ENCODE results near the gene HECTD2.
"Not testable (repeated sequence)": the region's sequence is repeated elsewhere in the genome, so short reads cannot be mapped to it uniquely, and the experiment has no call there.

Gene HECTD2

DNA sequence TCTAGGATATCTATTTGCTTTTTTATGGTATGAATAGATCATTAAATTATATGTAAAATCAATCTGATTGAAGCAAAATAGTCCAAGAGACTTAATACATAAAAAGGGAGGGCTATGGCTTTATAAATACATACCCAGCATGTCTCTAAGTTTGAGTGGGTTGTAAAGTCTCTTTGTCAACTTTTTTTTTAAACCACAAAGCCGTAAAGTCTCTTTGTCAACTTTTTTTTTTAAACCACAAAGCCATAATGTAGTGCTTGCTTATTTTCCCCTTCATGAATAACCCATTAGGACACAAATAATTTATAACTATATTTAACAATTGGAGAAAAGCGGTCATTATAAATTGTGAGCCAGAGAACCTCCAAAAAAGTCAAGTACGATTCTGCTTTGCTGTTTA lies 5.7 kb downstream of the HECTD2 start:
- peak; percentile 26 for DNase-seq

DNA sequence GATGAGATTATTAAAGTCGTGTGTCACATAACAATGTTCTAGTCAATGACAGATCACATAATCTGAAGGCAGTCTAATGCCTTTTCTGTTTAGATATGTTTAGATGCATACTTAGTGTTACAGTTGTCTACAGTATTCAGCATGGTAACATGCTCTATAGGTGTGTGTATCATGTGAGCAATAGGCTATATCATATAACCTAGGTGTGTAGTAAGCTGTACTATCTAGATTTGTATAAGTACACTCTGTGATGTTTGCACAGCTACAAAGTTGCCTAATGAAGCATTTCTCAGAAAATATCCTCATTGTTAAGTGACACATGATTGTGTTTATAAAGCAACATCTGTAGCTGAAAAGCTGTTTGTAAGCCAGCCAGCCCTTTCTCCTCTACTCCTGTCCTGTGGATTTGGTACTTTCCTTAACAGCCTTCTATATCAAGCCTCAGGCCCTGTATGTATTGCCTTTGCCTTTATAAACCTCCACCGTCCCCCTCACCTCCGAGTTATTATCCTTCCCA lies 6.3 kb downstream of the HECTD2 start:
- no peak for DNase-seq

DNA sequence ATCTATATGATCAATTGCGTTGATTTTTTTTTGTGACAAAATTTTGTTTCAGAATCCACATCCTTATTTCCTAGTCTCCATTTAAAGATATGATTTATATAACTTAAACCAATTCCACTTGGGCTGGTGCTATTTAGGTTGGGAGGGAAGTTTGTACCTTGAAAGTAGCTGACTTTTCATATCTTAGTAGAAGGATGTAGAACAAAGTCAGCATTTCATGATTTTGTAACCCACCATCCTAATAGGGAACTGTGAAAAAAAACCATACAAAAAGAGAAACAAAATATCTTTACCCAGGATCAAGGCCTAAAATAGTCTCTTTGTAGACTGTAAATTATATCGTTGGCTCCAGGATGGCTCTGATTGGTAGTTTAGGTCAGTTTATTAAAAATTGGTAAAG lies 8.3 kb downstream of the HECTD2 start:
- DNase-seq, result no peak

DNA sequence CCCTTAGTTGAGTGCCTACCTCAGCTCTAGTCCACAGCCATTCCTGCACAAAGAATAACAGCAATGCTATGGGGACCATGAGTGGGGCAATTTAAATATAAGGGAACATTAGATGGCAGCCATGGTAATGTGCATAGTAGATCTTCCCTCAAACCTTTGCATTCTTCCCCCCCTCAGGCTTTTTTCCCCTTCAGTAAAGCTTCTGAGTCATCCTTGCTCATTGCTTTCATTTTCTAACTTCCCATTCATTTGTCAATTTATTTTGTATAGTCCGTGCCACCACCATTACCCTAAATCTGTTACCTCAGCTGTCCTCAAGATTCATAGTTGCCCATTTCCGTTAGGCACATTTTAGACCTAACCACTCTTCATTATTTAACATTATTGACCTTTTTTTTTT lies 10.7 kb downstream of the HECTD2 start:
- DNase-seq, result peak; percentile 62

DNA sequence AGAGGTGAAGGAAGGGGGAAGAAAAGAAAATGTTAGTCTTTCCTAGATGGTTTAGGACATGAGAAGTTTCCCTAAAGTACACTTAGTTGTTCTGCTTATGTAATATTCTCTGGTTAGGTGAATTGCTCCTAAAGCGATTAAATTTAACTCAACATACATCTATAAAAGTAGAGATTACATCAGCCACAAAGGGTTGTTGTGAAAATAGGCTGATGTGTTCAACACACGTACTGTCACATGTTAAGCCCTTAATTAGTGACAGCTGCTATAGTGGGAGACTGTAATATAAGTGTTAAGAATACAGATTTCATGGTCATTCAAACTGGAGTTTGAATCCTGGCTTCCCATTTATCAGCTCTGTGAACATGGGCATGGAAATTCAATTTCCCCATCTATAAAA lies 12.8 kb downstream of the HECTD2 start:
- peak; percentile 39 for DNase-seq

DNA sequence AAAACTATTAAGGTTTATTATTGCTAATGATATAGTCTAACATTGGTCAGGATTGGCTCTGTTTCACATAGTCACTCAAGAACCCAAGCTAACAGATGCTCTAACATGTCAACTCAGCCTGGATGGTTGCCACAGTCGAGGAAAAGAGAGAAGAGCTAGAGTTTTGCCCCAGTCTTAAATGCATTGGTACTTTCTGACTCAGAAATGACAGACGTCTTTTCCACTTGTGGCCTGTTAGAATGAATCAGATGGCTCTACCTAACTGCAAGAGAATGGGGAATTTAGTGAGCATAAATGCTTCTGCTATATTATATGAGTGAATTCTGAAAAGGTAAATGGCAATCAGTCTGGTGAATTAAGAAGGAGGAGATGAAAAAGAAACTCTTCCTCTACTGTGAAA lies 13.9 kb downstream of the HECTD2 start:
- DNase-seq, result peak; percentile 62

DNA sequence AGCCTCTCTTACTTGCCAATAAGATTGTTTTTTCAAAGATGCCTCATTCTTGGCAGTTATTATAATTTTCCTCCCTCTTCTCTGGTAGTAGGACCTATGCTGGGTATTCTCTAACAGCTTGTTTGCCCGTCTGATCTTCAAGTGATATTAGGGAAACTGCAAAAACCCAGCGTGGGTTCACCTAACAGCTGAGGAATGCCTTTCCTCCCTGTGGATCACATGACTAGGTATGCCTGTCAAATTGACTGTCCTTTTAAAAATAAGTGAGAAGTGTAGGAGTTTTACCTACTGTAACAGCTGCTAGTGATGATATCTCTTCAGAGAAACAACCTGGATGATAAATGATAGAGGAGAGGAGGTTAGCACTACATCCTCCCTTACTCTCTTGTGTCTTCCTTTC lies 22.0 kb downstream of the HECTD2 start:
- DNase-seq, result no peak

DNA sequence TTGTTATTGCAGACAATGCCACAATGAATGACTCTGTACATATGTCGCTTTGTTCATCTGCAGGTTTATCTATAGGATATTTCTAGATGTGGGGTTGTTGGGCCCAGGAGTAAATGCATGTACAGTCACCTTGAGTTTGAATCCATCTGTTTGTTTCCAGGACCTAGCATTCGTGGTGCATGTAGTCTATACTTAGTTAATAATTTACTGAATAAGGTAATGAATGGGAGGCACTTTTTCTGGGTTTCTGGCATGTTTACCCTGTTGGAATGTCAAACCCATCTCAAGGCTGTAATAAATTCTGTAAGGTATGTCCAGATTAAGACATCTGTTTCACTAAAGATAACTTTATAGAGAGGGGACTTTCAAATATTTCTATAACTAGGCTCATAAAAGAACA lies 23.5 kb downstream of the HECTD2 start:
- no peak for DNase-seq

DNA sequence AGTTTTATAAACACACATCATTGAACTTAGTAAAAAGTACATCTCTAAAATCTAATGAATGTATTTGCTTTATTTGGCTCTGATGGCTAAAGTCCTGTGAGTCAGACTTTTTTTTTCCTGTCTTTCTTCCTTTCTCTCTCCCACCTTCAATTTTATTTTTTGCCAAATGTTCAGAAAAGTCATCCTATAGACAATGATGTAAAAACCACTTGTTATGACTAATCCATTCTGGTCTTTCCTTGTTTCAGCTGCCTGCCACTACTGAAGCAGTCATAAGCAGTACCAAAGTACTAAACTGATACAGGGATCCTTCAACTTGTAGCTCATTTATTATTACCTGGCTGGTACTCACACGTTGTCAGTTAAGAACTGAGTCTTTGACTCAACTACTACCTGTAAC lies 23.9 kb downstream of the HECTD2 start:
- peak; percentile 73 for DNase-seq

DNA sequence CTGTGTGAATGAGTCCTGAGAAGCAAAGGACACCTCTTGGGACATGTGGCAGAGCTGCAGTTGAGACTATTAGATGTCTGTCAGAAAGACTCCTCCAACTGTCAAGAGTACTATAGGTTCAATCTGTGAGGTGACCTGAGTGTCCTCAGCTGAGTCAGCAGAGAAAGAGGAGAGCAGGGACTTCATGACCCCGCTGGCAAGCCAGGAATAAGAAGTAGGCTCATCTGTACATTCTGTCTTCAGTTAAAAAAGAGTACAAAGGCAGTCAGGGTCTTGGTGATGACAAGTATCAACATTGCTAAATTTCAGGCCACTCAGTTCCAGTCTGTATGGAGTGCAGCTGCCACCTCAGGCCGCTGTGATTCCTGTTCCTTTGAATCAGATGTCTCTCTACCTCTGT lies 25.1 kb downstream of the HECTD2 start:
- no peak for DNase-seq

DNA sequence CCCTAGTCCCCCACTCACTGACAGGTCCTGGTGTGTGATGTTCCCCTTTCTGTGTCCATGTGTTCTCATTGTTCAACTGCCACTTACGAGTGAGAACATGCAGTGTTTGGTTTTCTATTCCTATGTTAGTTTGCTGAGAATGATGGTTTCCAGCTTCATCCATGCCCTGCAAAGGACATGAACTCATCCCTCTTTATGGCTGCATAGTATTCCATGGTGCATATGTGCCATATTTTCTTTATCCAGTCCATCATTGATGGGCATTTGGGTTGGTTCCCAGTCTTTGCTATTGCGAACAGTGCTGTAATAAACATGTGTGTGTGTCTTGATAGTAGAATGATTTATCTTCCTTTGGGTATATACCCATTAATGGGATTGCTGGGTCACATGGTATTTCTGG lies 28.1 kb downstream of the HECTD2 start:
- DNase-seq, result not testable (repeated sequence)

DNA sequence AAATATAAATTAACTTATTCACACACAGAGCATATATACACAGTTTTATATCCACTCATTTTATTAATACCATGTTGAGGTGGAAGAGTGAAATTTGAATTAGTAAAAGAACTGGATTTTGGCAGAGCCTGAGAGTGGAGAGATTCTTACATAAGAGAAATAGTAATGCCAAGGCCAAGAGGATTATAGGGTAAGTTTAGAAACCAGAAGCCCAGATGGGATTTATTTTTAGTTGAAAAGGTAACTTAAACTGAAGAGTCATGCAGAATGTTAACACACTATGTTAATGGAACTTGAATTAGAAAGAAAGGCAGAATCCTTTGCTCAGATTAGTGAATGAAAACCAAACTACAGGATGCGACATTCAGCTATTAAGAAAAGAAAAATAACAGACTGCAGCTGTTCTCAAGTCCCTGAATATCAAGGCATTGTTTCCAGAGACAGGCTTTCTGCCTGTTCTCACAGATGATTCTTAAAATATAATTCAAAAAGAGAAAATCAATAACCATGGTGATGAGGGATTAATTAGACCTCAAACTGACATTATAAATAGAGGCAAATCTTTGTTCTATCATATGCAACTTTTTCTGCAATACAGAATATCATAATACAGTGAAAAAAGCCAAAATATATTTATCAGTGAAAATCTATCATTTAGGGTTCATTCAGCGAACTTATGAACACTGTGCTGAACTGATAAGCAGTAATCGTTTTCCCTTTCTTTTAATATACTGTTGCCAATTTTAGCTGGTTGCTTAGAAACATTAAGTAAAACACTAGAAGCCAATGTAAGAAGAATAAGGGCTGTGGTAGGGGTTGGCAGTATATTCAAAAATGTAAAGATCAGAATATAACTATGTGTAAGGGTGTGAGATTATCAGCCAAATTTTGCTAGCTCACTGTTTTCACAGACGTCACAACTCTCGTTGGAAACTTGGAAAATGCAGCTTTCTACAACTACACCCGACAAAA lies 34.4 kb downstream of the HECTD2 start:
- DNase-seq, result no peak

DNA sequence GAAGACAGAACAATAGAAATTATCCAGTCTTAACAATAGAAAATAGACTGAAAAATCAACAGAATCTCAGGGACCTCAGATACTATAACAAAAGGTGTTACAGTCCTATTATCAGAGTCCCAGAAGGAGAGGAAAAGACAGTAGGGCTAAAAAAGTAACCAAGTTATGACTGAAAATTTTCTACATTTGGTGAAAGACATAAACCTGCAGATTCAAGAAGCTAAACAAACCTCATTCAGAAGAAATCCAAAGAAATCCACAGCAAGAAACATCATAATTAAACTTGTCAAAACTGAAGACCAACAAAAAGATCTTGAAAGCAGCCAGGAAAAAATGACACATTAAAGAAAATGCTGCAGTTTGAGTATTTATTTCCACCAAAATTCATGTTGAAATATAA lies 41.9 kb downstream of the HECTD2 start:
- DNase-seq, result no peak

DNA sequence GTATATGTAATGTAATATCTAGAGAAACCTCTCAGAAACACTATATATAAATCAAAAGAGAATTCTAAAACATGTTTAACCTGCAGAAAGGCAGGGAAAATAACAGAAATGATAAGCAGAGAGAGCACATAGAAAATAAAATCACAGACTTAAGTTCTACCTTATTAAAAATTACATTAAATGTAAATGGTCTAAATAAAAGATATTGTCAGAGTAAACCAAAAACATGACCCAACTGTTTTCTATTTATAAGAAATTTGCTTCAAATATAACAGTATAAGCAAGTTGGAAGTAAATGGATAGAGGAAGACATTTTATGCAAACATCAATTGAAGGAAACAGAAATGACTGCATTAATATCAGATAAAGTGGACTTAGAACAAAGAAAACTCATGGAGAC lies 43.4 kb downstream of the HECTD2 start:
- no peak for DNase-seq

DNA sequence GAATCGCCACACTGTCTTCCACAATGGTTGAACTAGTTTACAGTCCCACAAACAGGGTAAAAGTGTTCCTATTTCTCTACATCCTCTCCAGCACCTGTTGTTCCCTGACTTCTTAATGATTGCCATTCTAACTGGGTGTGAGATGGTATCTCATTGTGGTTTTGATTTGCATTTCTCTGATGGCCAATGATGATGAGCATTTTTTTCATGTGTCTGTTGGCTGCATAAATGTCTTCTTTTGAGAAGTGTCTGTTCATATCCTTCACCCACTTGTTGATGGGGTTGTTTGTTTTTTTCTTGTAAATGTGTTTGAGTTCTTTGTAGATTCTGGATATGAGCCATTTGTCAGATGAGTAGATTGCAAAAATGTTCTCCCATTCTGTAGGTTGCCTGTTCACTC lies 45.0 kb downstream of the HECTD2 start:
- DNase-seq, result not testable (repeated sequence)

DNA sequence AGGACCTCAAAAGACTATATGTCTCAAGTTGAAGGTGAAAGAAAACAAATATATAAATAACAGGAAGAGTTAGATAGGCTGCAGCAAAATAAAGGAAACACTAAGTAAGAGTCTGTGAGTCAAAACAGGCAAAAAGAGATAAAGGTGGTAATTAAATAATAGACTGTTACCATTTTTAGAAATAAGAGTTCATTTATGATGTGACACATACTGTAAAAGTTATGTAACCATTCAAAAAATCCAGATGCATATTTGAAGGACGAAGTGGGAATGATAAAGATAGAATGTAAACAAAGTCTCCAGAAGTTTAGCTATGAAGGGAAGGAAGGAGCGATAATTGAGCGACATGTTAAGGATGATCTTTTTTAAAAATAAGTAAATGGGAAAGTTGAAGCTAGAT lies 50.5 kb downstream of the HECTD2 start:
- DNase-seq, result peak; percentile 38

DNA sequence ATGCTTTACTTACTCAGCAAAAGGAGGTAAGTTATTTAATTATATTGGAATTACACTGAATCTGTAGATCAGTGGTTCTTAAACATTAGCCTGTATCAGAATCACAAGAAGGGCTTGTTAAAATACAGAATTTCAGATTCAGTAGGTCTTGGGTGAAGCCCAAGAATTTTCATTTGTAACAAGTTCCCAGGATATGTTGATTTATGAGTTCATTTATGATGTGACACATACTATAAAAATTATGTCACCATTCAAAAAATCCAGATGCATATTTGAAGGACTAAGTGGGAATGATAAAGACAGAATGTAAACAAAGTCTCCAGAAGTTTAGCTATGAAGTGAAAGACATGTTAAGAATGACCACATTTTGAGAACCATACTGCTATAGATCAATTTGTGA lies 52.3 kb downstream of the HECTD2 start:
- DNase-seq, result peak; percentile 76

DNA sequence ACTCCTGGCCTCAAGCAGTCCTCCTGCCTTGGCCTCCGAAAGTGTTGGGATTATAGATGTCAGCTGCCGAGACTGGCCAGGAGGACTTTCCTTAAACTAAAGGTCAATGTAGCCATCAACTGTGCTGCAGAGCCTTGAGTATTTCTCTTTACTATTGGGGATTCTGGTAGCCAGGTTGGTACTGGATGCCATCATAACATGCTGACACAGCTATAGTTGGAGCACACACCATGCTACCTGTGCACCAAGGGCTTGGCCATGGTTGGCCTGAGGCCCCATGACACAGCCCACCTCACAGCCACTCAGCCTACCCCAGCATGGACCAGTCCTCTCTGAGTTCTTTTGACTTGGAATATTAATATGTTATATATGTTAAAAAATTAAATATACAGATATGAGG lies 54.4 kb downstream of the HECTD2 start:
- no peak for DNase-seq

DNA sequence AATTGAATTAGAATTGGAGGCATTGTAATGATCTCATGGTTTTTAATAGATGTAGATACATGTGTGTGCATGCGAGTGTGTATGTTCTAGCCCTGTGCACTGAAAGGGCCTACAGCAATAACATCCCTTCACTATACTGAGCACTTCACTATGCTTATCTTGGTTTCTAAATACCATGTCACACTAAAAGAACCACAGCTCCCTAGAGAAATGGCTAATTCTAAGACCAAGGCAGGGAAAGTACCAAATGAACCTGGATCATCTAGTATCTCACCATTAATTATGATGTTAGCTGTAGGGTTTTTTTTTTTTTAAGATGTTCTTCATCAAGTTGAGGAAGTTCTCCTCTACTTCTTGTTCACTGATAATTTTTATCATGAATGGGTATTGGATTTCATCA lies 55.1 kb downstream of the HECTD2 start:
- no peak for DNase-seq

DNA sequence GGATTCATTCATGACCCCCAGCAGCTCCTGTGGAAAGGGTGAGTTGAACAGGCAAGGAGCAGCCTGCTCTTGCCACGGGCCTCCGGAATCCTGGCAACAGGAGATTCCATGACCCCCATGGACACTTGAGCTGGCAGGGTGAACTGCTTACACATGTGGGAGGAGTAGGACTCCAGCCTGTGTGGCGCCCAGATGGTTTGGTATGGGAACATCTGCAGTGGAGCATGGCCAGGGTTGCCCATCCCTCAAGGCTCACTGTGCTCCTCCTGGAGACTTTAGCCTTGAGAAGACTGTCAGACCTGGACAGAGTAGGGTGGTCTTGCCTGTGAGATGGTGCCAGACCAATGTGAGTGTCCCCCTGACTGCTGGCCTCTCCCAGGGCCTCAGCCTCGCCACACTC lies 57.0 kb downstream of the HECTD2 start:
- DNase-seq, result no peak

DNA sequence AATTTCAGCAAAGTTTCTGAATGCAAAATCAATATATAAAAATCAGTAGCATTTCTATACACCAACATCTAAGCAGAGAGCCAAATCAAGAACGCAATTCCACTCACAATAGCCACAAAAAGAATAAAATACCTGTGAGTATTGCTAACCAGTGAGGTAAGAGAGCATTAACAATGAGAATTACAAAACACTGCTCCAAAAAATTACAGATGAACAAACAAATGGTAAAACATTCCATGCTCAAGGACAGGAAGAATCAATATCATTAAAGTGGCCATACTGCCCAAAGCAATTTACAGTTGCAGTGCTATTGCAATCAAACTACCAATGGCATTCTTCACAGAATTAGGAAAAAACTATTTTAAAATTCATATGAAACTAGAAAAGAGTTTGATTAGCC lies 61.5 kb downstream of the HECTD2 start:
- DNase-seq, result no peak

DNA sequence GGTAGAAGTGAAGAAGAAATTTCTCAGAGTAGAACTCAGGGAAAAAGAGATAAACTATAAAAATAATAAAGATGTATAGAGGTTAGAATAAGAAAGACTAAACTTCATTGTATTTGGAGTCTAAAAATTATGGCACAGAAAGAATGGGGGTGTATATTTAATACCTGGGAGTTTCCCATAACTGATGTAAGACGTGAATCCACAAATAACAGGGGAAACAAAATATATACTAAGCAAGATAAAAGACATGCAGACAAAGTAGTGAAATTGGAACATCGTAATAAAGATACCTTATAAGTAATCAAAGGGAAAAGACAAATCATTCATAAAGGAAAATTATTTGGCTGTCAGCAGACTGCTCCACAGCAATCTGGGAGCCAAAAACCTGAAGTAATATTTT lies 62.8 kb downstream of the HECTD2 start:
- DNase-seq, result no peak

DNA sequence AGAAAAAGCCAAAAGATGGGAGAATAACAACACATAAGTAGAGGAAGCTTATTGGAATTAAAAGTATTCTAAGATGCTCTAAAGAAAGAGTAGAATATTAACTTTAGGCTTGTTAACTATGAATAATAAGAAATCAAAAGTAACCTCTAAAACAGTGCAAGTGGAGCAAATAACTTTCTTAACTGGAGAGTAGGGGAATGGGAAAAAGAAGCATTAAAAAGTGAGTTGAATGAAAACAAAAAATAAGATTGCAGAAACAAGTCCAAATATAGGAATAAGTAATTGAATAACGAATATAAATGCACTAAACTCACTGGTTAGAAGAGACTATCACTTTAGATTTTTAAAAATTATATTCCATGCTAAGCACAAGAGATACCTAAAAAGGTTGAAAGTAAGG lies 63.9 kb downstream of the HECTD2 start:
- DNase-seq, result no peak

DNA sequence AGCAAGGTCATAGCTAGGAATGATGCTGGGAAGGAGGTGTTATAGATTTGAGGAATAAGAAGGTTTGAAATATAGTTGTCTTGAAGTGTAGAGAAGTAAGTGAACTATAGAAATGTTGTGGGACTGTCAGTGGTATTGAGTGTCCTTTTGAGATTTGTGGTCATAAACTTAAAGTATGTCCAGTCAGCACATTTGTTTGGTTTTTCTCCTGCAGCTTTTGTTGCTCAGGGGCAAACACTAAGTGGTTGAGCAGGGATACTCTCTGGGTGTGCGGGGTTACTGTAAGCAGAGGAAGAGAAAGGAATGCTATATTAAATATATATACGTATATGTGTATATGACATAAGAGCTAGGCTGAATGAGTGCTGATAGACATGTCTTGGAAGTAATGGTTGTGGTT lies 67.1 kb downstream of the HECTD2 start:
- DNase-seq, result no peak

DNA sequence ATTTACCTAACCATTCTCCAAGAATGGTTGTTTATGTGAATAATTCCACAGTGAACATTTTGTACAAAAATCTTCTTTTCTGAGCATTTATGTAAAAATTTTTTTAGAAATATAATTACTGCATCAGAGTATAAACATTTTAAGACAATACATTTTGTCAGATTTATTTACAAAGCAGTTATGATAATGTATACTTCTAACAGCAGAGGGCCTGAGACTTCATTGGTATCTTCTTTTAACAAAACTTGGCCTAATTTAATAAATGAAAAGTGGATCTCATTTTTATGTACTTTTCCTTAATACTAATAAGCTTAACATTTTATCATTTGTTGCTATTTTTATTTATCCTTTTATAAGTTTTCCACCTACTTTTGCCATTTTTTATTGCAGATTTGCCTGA lies 69.4 kb downstream of the HECTD2 start:
- no peak for DNase-seq

Data from fibroblast of skin of right biceps (primary cell).